Lower leg skin (tissue), 4 donors: ENCODE measurements around the gene SS18L1. TPM values are rescaled to one million over a fixed set of nuclear protein-coding genes. Genes with fewer than 3 reads are reported as not detected.

Experiments
- DNase-seq, 2 donors: peaks; one replicate each; pipeline ENCODE4 v3.0.0-alpha.2; 2019; ENCODE audit warnings: low spot score in 2 of 2
- H3K4me3 ChIP-seq: fragments of 200-600 bp; sonication (generic); 2 replicates; pipeline ENCODE4 v1.5.1; 2017; ENCODE audit warnings: mild to moderate bottlenecking, low read depth; ENCODE audit not compliant: poor library complexity, severe bottlenecking
- CTCF ChIP-seq, 3 donors: fragments of 450-650 bp; IDR thresholded peaks; one replicate each; pipeline ENCODE4 v1.5.1; 2016; ENCODE audit warnings: antibody characterized with exemption in 3 of 3, mild to moderate bottlenecking in 3 of 3, moderate library complexity in 2 of 3
- POLR2A ChIP-seq, 2 donors: fragments of 450-650 bp; IDR thresholded peaks; one replicate each; pipeline ENCODE4 v1.6.1; 2016 to 2017; ENCODE audit warnings: antibody characterized with exemption in 2 of 2, mild to moderate bottlenecking in 1 of 2, moderate library complexity in 1 of 2
- WGBS, 2 donors: methylation state at CpG; one replicate each; pipeline ENCODE4 v1.1.5; 2018; 5-methylcytosine and 5-hydroxymethylcytosine counted together
- intact Hi-C: fragments of 100-400 bp; cut with DNase I; formaldehyde crosslinking; loops from one replicate; pipeline ENCODE4 v1.15.0; 2023; ENCODE audit warnings: low total_unique reads
- total RNA-seq, 4 donors: library from RNA; depleted of rRNA; stranded (reverse); fragments of >200 nt; gene quantifications; one replicate each; pipeline ENCODE4 v1.1.0, GENCODE V29; 2016

Gene SS18L1
- total RNA-seq, 4 donors from 2014 or later: 23.3 to 51.7 (median 25.8) TPM

GRCh38 chr20:62158541-62158940 lies 15.0 kb downstream of the SS18L1 start:
- whole genome bisulfite sequencing, 2 donors: 95% methylated on average over 21 to 22 of the region's 22 CpGs
- H3K4me3 ChIP-seq: no peak overlapping the region
- intact Hi-C loops: no loop called here
- DNase-seq: no peak
- TF ChIP-seq POLR2A (IDR thresholded peaks at IDR 0.05) (no peak), CTCF (IDR thresholded peaks at IDR 0.05) (no peak)

- H3K4me3 ChIP-seq: no peak overlapping the region
- 91 to 98% methylated on average over 11 of the region's 11 CpGs for WGBS, 2 donors
- TF ChIP-seq POLR2A (IDR thresholded peaks at IDR 0.05): no peak
- TF ChIP-seq CTCF (IDR thresholded peaks at IDR 0.05): no peak
- intact Hi-C loops: no loop called here
- DNase-seq: no peak
Observed at GRCh38 chr20:62159052-62159451, 15.5 kb downstream of the SS18L1 start.

GRCh38 chr20:62159839-62160238 lies 16.3 kb downstream of the SS18L1 start:
- no peak overlapping the region for H3K4me3 ChIP-seq
- no peak for DNase-seq
- TF ChIP-seq CTCF (IDR thresholded peaks at IDR 0.05): no peak
- TF ChIP-seq POLR2A (IDR thresholded peaks at IDR 0.05): no peak
- 50 to 60% methylated on average over 10 to 14 of the region's 14 CpGs for WGBS, 2 donors
- intact Hi-C loops: no loop called here

- TF ChIP-seq POLR2A (IDR thresholded peaks at IDR 0.05) (no peak), CTCF (IDR thresholded peaks at IDR 0.05) (no peak)
- WGBS, 2 donors: 78 to 82% methylated on average over 8 to 9 of the region's 9 CpGs
- no peak overlapping the region for H3K4me3 ChIP-seq
- no peak for DNase-seq
- intact Hi-C loops: no loop called here
Observed at GRCh38 chr20:62160253-62160652, 16.7 kb downstream of the SS18L1 start.

GRCh38 chr20:62160876-62161275 lies 17.3 kb downstream of the SS18L1 start:
- 92 to 94% methylated on average over 15 to 17 of the region's 17 CpGs for WGBS, 2 donors
- H3K4me3 ChIP-seq: no peak overlapping the region
- intact Hi-C loops: no loop called here
- no peak for TF ChIP-seq CTCF (IDR thresholded peaks at IDR 0.05)
- TF ChIP-seq POLR2A (IDR thresholded peaks at IDR 0.05): no peak
- DNase-seq: no peak

GRCh38 chr20:62161347-62161746 lies 17.8 kb downstream of the SS18L1 start:
- DNase-seq: no peak
- intact Hi-C loops: no loop called here
- no peak overlapping the region for H3K4me3 ChIP-seq
- TF ChIP-seq CTCF (IDR thresholded peaks at IDR 0.05) (no peak), POLR2A (IDR thresholded peaks at IDR 0.05) (no peak)
- 65 to 72% methylated on average over 12 to 16 of the region's 17 CpGs for WGBS, 2 donors
